ACHN (cell line): Measurements from ENCODE around the gene CDC14A.

Source experiments
- DNase-seq: peaks from one replicate; pipeline ENCODE4 v3.0.0-alpha.2; 2015
- in situ Hi-C: cut with HindIII; loops from 2 replicates; pipeline ENCODE4 v1.10.0; 2017; ENCODE audit warnings: low sequenced_read_pairs, low pct_ligation_motif_present, low pct_unique_long_range_greater_than_20kb

The CDC14A gene

GRCh38 chr1:100536031-100536430, 183.7 kb downstream of the CDC14A start:
- no peak for DNase-seq
- in situ Hi-C loops = no loop called here

GRCh38 chr1:100538913-100539835, 186.9 kb downstream of the CDC14A start:
- peak; percentile 23 for DNase-seq
- in situ Hi-C loops = no loop called here

GRCh38 chr1:100539836-100540536, 187.7 kb downstream of the CDC14A start:
- DNase-seq = no peak
- in situ Hi-C loops = no loop called here

GRCh38 chr1:100542285-100542684, 190.0 kb downstream of the CDC14A start:
- no peak for DNase-seq
- in situ Hi-C loops = no loop called here

- in situ Hi-C loops = no loop called here
- DNase-seq = peak; percentile 32
Measured at GRCh38 chr1:100543640-100544039, 191.3 kb downstream of the CDC14A start.

- in situ Hi-C loops = no loop called here
- DNase-seq = no peak
Measured at GRCh38 chr1:100544791-100545190, 192.5 kb downstream of the CDC14A start.

GRCh38 chr1:100545855-100546254, 193.5 kb downstream of the CDC14A start:
- no peak for DNase-seq
- in situ Hi-C loops = no loop called here

GRCh38 chr1:100552031-100552430, 199.7 kb downstream of the CDC14A start:
- DNase-seq = no peak
- in situ Hi-C loops = no loop called here

GRCh38 chr1:100552922-100553321, 200.6 kb downstream of the CDC14A start:
- no peak for DNase-seq
- in situ Hi-C loops = no loop called here

- in situ Hi-C loops = no loop called here
- no peak for DNase-seq
Measured at GRCh38 chr1:100556181-100556580, 203.9 kb downstream of the CDC14A start.

GRCh38 chr1:100556925-100557605, 204.8 kb downstream of the CDC14A start:
- in situ Hi-C loops = no loop called here

GRCh38 chr1:100557606-100557953, 205.3 kb downstream of the CDC14A start:
- in situ Hi-C loops = no loop called here
- DNase-seq = no peak

More at GRCh38 chr1:100556925-100557605, 204.8 kb downstream of the CDC14A start:
- DNase-seq = no peak

GRCh38 chr1:100565533-100565932, 213.2 kb downstream of the CDC14A start:
- DNase-seq = no peak
- in situ Hi-C loops = no loop called here

- DNase-seq = no peak
- in situ Hi-C loops = no loop called here
Measured at GRCh38 chr1:100565937-100566699, 213.8 kb downstream of the CDC14A start.

- DNase-seq = no peak
- in situ Hi-C loops = no loop called here
Measured at GRCh38 chr1:100567062-100567461, 214.8 kb downstream of the CDC14A start.
